Activated CD8-positive, alpha-beta memory T cell treated with anti-CD3 and anti-CD28 coated beads for 1 hour (primary cell): ENCODE data around the gene SYNE4.

Source experiments
- DNase-seq, 2 donors: peaks; one replicate each; pipeline ENCODE4 v3.0.0-alpha.2; 2020; ENCODE audit warnings: low read depth in 1 of 2; ENCODE audit errors: extremely low read depth in 1 of 2

The SYNE4 gene

GRCh38 chr19:36026091-36026876 is 17.7 kb upstream of the SYNE4 start:
- no peak for DNase-seq

- no peak for DNase-seq
These were observed 16.9 kb upstream of the SYNE4 start for GRCh38 chr19:36025541-36025940.

GRCh38 chr19:36023432-36023831 is 14.8 kb upstream of the SYNE4 start:
- DNase-seq, result no peak

- no peak for DNase-seq
These were observed 10.6 kb upstream of the SYNE4 start for GRCh38 chr19:36019061-36019670.

- peak; percentile 98 to 99 for DNase-seq
These were observed 5.7 kb upstream of the SYNE4 start, which contains the start of gene ALKBH6 for GRCh38 chr19:36014012-36014924. Gene ALKBH6, minus strand, starts transcription at chr19:36014213. Its CDS starts 816 bp downstream, at chr19:36013397.

- DNase-seq, result no peak
These were observed 4.8 kb upstream of the SYNE4 start for GRCh38 chr19:36013280-36014011.

- DNase-seq, result no peak
These were observed 1.8 kb upstream of the SYNE4 start for GRCh38 chr19:36010402-36010801.

- DNase-seq, result no peak
These were observed 1.2 kb upstream of the SYNE4 start for GRCh38 chr19:36009633-36010379.

GRCh38 chr19:36009220-36009619 is 607 bp upstream of the SYNE4 start:
- DNase-seq, result no peak

GRCh38 chr19:36006955-36007354 is 1.7 kb downstream of the SYNE4 start:
- no peak for DNase-seq

GRCh38 chr19:36003284-36003683 is 5.3 kb downstream of the SYNE4 start:
- no peak for DNase-seq

- no peak for DNase-seq
These were observed 7.0 kb downstream of the SYNE4 start for GRCh38 chr19:36001605-36002004.

GRCh38 chr19:35996777-35997176 is 11.8 kb downstream of the SYNE4 start:
- DNase-seq, result no peak

- peak; percentile 78 to 87 for DNase-seq
These were observed 13.3 kb downstream of the SYNE4 start, which contains the start of gene SDHAF1 for GRCh38 chr19:35995048-35995993. Gene SDHAF1, plus strand, starts transcription at chr19:35995188. Its CDS starts 87 bp downstream, at chr19:35995275.

- DNase-seq, result no peak
These were observed 14.6 kb downstream of the SYNE4 start for GRCh38 chr19:35993923-35994598.

- DNase-seq, result no peak
These were observed 15.5 kb downstream of the SYNE4 start for GRCh38 chr19:35992907-35993765.

- DNase-seq, result no peak
These were observed 16.7 kb downstream of the SYNE4 start for GRCh38 chr19:35991731-35992450.
